ENCODE measurements around the gene PNPLA2.

Gene PNPLA2

GRCh38 chr11:833849-834311 is 15.2 kb downstream of the PNPLA2 start:
- TF ChIP-seq POLR2AphosphoS5 (IDR thresholded peaks at IDR 0.05; ENCODE audit: borderline replicate concordance, low read depth, low read length): no peak
- no peak for TF ChIP-seq FOXP2 (optimal IDR thresholded peaks at IDR 0.05; ENCODE audit: control extremely low read depth, extremely low read length, insufficient read depth)
- TF ChIP-seq EZH2 (IDR thresholded peaks at IDR 0.05): no peak
- peak overlapping the region; percentile 78 for H3K4me3 ChIP-seq
- no peak for DNase-seq (ENCODE audit: low read depth, low spot score)
- H3K9ac ChIP-seq (ENCODE audit: insufficient read length): peak overlapping the region; percentile 67
- H3K9me3 ChIP-seq (ENCODE audit: low read depth, low read length): no peaks in the 10 kb centered on the region
- H3K27ac ChIP-seq: no peak overlapping the region
- peaks cover 20% of the 10 kb centered on the region for H3K36me3 ChIP-seq (ENCODE audit: insufficient read depth, low read length)

- no peak for DNase-seq (ENCODE audit: low read depth, low spot score)
- Histone ChIP-seq H3K27ac (no peak overlapping the region), H3K36me3 (ENCODE audit: insufficient read depth, low read length) (peaks cover 28% of the 10 kb centered on the region), H3K9ac (ENCODE audit: insufficient read length) (no peak overlapping the region), H3K9me3 (ENCODE audit: low read depth, low read length) (no peaks in the 10 kb centered on the region), H3K4me3 (no peak overlapping the region)
- no peak for TF ChIP-seq POLR2AphosphoS5 (IDR thresholded peaks at IDR 0.05; ENCODE audit: borderline replicate concordance, low read depth, low read length)
- TF ChIP-seq FOXP2 (optimal IDR thresholded peaks at IDR 0.05; ENCODE audit: control extremely low read depth, extremely low read length, insufficient read depth): no peak
- no peak for TF ChIP-seq EZH2 (IDR thresholded peaks at IDR 0.05)
Observed at GRCh38 chr11:834371-835316, 15.9 kb downstream of the PNPLA2 start.

GRCh38 chr11:836274-836673 is 17.6 kb downstream of the PNPLA2 start:
- TF ChIP-seq POLR2AphosphoS5 (IDR thresholded peaks at IDR 0.05; ENCODE audit: borderline replicate concordance, low read depth, low read length) (no peak), EZH2 (IDR thresholded peaks at IDR 0.05) (no peak), FOXP2 (optimal IDR thresholded peaks at IDR 0.05; ENCODE audit: control extremely low read depth, extremely low read length, insufficient read depth) (no peak)
- Histone ChIP-seq H3K36me3 (ENCODE audit: insufficient read depth, low read length) (peaks cover 37% of the 10 kb centered on the region), H3K27ac (no peak overlapping the region), H3K9me3 (ENCODE audit: low read depth, low read length) (no peaks in the 10 kb centered on the region), H3K4me3 (no peak overlapping the region), H3K9ac (ENCODE audit: insufficient read length) (no peak overlapping the region)
- DNase-seq (ENCODE audit: low read depth, low spot score): no peak

- H3K4me3 ChIP-seq: no peak overlapping the region
- H3K27ac ChIP-seq: no peak overlapping the region
- no peak for DNase-seq (ENCODE audit: low read depth, low spot score)
- TF ChIP-seq POLR2AphosphoS5 (IDR thresholded peaks at IDR 0.05; ENCODE audit: borderline replicate concordance, low read depth, low read length) (no peak), EZH2 (IDR thresholded peaks at IDR 0.05) (no peak), FOXP2 (optimal IDR thresholded peaks at IDR 0.05; ENCODE audit: control extremely low read depth, extremely low read length, insufficient read depth) (no peak)
- no peaks in the 10 kb centered on the region for H3K9me3 ChIP-seq (ENCODE audit: low read depth, low read length)
- peaks cover 37% of the 10 kb centered on the region for H3K36me3 ChIP-seq (ENCODE audit: insufficient read depth, low read length)
- H3K9ac ChIP-seq (ENCODE audit: insufficient read length): no peak overlapping the region
Observed at GRCh38 chr11:836700-837099, 18.0 kb downstream of the PNPLA2 start.

GRCh38 chr11:837189-837989 is 18.7 kb downstream of the PNPLA2 start:
- DNase-seq (ENCODE audit: low read depth, low spot score): no peak
- Histone ChIP-seq H3K27ac (no peak overlapping the region), H3K9ac (ENCODE audit: insufficient read length) (no peak overlapping the region), H3K4me3 (no peak overlapping the region), H3K36me3 (ENCODE audit: insufficient read depth, low read length) (peaks cover 37% of the 10 kb centered on the region), H3K9me3 (ENCODE audit: low read depth, low read length) (no peaks in the 10 kb centered on the region)
- TF ChIP-seq EZH2 (IDR thresholded peaks at IDR 0.05) (no peak), FOXP2 (optimal IDR thresholded peaks at IDR 0.05; ENCODE audit: control extremely low read depth, extremely low read length, insufficient read depth) (no peak), POLR2AphosphoS5 (IDR thresholded peaks at IDR 0.05; ENCODE audit: borderline replicate concordance, low read depth, low read length) (peak; percentile 55)

- Histone ChIP-seq H3K9me3 (ENCODE audit: low read depth, low read length) (no peaks in the 10 kb centered on the region), H3K27ac (no peak overlapping the region), H3K4me3 (no peak overlapping the region), H3K36me3 (ENCODE audit: insufficient read depth, low read length) (peaks cover 37% of the 10 kb centered on the region), H3K9ac (ENCODE audit: insufficient read length) (no peak overlapping the region)
- TF ChIP-seq FOXP2 (optimal IDR thresholded peaks at IDR 0.05; ENCODE audit: control extremely low read depth, extremely low read length, insufficient read depth) (no peak), POLR2AphosphoS5 (IDR thresholded peaks at IDR 0.05; ENCODE audit: borderline replicate concordance, low read depth, low read length) (no peak), EZH2 (IDR thresholded peaks at IDR 0.05) (no peak)
- no peak for DNase-seq (ENCODE audit: low read depth, low spot score)
Observed at GRCh38 chr11:837990-838307, 19.2 kb downstream of the PNPLA2 start.

GRCh38 chr11:838441-839279 is 19.9 kb downstream of the PNPLA2 start:
- H3K9me3 ChIP-seq (ENCODE audit: low read depth, low read length): no peaks in the 10 kb centered on the region
- H3K4me3 ChIP-seq: no peak overlapping the region
- H3K36me3 ChIP-seq (ENCODE audit: insufficient read depth, low read length): peaks cover 37% of the 10 kb centered on the region
- no peak for TF ChIP-seq FOXP2 (optimal IDR thresholded peaks at IDR 0.05; ENCODE audit: control extremely low read depth, extremely low read length, insufficient read depth)
- no peak; the same call in none of the 2 replicates for TF ChIP-seq POLR2AphosphoS5 (IDR thresholded peaks at IDR 0.05; ENCODE audit: borderline replicate concordance, low read depth, low read length)
- no peak for TF ChIP-seq EZH2 (IDR thresholded peaks at IDR 0.05)
- no peak overlapping the region for H3K9ac ChIP-seq (ENCODE audit: insufficient read length)
- DNase-seq (ENCODE audit: low read depth, low spot score): no peak
- H3K27ac ChIP-seq: no peak overlapping the region; the same call in 1 of the 2 replicates
